GM20431 (cell line): ENCODE results near the gene PTRH1.

ENCODE experiments used
- in situ Hi-C: fragments of 300-500 bp; cut with MseI, MboI; formaldehyde crosslinking; loops from one replicate; pipeline ENCODE4 v1.15.0; 2020; ENCODE audit warnings: low sequenced_read_pairs; ENCODE audit not compliant: unreplicated experiment

The PTRH1 gene

DNA sequence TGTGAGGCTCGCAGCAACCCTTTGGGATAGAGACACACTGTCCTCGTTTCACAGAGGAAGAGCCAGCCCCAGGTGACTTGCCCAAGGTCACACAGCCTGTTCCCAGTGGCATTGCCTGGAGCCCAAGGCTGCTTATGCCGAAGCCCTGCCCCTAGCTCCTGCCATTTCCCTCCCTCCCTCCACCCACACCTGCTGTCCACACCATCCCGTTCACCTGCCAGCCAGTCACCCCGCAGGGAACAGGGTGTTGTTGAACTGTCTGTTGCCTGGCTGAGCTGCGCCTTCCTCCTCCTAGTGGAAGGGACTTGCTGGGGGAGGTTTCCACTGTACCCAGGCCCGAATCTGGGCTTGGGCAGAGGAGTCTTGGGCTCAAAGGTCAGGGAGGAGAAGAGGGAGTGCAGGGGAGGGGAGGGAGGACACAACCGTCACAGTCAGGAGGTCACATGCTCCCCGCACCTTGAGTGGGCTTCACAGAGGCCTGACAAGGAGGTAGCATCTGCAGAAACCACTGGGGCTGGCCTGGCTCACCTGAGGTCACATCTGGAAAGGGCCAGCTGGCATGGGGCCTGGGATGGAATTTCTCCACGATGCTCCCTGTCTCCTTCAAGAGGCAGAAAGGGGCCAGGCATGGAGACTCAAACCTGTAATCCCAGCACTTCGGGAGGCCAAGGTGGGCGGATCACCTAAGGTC lies 6.7 kb upstream of the PTRH1 start:
- in situ Hi-C loops: no loop called here

DNA sequence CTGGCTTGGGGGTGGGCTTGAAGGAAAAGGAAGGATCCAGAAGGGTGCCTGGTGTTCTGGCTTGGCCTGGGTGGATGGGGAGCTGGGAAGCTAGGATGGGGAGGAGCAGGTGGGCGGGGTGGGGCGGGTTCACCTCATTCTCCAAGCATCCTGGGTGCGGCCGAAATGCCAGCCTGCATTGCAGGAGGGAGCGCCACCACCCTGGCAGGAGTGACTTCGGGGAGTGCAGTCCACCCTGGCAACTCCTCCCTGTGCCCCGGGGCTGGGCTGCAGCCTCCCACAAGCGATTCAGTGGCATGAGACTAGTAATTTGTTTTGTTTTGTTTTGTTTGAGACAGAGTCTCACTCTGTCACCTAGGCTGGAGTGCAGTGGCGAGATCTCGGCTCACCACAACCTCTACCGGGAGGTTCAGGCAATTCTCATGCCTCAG lies 5.9 kb upstream of the PTRH1 start:
- in situ Hi-C loops: no loop called here

DNA sequence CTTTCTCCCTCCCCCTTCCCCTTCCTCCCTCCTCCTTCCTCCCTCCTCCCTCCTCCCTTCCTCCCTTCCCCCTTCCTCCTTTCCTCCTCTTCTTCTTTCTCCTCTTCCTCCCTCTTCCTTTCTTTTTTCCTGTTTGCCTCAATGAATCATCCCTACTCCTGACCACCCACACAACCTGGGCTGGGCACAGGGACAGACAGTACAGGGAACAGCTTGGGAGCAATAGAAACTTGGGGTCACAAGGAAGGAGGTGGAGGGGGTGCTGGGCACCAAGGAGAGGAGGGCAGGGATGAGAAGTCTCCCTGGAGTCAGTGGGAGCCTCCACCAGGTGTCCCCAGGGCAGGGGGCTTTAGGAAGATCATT lies 5.4 kb upstream of the PTRH1 start:
- in situ Hi-C loops: no loop called here

GRCh38 chr9:127720031-127720864 lies 4.8 kb upstream of the PTRH1 start:
- in situ Hi-C loops: no loop called here

DNA sequence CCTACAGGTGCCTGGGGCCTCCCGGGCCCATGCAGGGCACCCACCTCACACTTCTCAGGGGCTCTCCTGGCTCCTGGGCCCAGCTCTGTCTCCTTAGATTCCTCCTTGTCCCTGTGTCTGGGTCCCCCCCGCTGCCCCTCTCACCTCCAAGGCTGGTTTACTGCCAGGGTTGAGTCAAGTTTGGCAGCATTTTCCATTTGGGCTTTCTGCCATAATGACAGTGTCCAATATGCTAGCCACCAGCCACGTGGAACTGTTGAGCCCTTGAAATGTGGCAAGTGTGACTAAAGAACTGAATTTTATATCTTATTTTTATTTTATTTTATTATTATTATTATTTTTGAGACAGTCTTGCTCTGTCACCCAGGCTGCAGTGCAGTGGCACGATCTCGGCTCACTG lies 2.3 kb upstream of the PTRH1 start:
- in situ Hi-C loops: no loop called here

DNA sequence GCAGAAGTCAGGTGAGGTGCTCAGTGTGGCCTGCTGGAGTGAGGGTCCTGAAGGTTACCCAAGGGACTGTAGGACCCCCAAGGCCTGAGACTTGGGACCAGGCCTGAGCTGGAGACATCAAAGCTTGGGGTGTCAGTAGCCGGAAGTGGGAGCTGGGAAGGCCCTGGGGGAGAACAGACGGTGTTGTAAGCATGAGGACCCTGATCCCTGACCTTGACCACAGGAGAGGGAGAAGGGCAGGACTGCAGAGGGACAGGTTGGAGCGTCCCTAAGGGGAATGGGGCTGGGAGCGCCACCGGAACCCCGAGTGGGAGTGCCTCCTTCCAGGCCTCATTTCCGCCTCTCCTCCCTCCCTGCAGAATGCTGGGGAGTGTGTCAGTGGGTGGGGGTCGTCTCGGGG lies 949 bp upstream of the PTRH1 start:
- in situ Hi-C loops: no loop called here

GRCh38 chr9:127714951-127715469 lies 453 bp downstream of the PTRH1 start:
- in situ Hi-C loops: no loop called here

GRCh38 chr9:127714020-127714750 lies 1.3 kb downstream of the PTRH1 start:
- in situ Hi-C loops: no loop called here

- in situ Hi-C loops: no loop called here
Measured at GRCh38 chr9:127712867-127713266, 2.6 kb downstream of the PTRH1 start.

- in situ Hi-C loops: no loop called here
Measured at GRCh38 chr9:127712371-127712770, 3.1 kb downstream of the PTRH1 start.

DNA sequence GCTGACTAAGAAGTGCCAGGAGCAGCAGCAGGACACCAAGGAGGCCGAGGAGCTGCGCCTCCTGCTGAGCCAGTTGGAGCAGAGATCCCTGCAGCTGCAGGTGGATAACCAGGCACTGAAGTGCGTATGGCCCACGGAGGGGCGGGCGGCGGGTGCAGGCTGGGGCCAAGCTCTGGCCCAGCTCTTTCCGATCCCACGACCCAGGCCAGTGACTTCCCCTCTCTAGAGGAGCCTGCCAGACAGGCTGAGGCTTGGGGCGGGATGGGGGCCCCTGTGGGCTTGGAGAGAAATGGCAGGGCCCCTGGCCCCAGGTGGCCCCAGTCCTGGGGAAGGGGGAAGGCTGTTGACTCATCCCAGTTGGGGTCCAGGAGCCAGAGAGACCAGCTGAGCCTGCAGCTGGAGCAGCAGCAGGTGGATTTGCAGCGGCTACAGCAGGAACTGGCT lies 3.6 kb downstream of the PTRH1 start:
- in situ Hi-C loops: no loop called here

DNA sequence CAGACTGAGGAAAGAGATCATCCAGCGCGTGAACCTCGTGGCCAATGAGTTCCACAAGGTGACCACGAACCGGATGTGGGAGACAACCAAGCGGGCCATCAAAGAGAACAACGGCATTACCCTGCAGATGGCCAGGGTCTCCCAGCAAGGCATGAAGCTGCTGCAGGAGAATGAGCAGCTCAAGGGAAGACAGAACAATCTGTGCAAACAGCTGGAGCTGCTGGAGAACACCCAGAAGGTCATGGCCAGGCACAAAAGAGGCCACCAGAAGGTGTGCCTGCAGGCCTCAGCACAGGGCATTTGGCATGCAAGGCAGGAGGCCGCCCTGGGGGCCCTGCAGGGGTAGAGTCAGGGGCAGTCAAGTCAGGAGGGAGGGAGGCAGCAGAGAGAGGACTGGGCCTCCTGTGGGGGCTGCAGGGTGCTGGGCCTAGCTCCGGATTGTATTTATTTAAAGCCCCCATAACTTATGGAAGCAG lies 4.2 kb downstream of the PTRH1 start:
- in situ Hi-C loops: no loop called here

GRCh38 chr9:127710204-127710783 lies 5.2 kb downstream of the PTRH1 start:
- in situ Hi-C loops: no loop called here

- in situ Hi-C loops: no loop called here
Measured at GRCh38 chr9:127708952-127709587, 6.4 kb downstream of the PTRH1 start.

DNA sequence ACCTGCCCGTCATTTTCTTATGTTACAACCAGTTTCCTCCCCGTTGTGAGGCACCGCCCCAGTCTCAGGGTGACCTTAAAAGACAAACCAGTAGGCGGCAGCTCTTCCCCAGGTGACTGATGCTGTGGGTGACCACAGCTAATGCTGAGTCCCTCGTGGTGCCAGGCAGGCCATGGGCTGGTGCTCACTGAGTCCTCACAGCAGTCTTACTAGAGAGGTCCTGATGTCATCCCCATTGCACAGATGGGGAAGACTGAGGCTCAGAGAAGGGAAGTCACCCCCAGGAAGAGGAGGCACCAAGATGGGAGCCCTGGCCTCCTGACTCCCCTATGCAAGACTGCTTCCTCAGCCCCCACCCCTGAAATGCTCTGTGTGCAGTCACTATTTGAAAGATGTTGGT lies 7.7 kb downstream of the PTRH1 start:
- in situ Hi-C loops: no loop called here

DNA sequence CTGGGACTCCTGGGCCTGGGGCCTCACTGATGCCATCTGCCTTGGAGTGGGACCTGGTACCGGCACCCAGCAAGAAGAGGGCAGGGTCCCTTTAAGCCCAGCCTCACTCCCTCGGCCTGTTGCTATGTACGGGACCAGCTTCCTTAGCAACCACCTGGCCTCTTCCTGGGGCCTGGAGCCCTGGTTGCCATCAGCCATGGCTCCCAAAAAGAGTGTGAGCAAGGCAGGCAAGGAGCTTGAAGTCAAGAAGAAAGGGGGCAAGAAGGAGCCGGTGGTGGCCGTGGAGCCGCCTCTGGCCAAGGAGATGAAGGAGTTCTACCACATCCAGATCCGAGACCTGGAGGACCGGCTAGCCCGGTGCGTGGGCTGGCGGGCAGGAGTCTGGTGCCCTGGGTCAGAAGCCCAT lies 8.6 kb downstream of the PTRH1 start, which contains the start of gene CFAP157:
TSS of gene CFAP157 (plus strand) at position 153 of the 406 bp plus-strand sequence. CDS start at position 197, 44 bp downstream.
- in situ Hi-C loops: no loop called here

DNA sequence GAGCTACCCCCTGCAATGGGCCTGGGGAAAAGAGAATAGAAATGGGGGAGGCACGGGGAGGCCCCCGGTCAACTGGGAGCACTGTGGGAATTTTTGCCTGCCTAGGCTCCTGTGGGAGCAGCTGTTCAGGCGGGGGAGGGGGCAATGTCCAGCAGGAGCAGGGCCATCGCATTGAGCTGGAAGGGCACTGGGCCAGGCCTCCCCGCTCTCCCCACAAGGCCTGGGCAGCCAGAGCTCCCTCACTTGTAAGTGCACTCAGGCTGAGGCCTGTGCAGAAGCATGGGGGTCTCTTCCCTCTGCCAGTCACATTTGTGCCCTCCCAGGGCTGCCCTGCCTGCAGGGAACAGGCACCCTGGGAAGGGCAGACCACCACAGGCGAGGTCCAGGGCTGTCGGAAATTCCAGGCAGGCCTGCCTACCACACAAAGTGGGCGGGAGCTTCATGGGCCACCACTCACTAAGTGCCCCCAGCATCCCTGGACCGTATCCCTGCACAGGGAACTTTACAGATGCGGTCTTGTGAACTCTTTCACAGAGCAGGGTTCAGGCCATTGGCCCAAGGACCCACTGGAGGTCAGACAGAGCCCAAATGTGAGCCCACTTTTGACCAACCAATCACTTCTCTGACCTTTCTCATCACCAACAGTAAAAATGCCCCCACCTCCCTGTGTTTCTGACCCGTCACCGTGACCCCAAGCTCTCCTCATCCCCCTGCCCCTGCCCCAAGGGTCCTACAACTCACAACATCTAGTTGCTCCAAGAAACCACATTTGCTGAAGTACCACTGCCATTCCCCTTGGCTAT lies 9.7 kb downstream of the PTRH1 start:
- in situ Hi-C loops: no loop called here

DNA sequence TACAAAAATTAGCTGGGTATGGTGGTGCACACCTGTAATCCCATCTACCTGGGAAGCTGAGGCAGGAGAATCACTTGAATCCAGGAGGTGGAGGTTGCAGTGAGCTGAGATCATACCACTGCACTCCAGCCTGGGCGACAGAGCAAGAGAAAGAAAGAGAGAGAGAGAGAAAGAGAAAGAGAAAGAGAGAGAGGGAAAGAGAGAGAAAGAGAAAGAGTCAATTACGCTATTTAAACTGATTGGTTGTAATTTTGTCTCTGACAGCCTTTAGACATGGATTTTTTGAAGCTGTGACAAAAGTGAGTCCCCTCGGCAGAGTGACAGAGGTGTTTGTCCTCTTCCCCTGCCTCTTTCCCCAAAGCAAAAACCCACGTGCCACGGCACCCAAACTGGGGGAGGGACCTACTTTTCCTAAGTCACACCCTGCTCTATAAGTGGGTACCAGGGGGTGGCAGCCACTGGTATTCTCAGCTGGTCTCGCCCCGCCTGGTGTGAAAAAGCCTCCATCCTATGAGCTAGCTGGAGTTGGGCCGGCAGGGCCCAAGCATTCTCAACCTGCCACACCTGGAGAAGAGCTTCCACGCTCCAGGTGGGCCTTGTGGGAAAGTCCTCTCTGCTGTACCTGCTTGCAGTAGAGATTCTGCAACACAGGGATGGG lies 12.0 kb downstream of the PTRH1 start:
- in situ Hi-C loops: no loop called here
